ENCODE measurements around the gene RYR2.

The RYR2 gene

GRCh38 chr1:237679687-237680086, 637.7 kb downstream of the RYR2 start:
- DNase-seq: no peak

GRCh38 chr1:237681210-237681609, 639.2 kb downstream of the RYR2 start:
- no peak for DNase-seq

DNA sequence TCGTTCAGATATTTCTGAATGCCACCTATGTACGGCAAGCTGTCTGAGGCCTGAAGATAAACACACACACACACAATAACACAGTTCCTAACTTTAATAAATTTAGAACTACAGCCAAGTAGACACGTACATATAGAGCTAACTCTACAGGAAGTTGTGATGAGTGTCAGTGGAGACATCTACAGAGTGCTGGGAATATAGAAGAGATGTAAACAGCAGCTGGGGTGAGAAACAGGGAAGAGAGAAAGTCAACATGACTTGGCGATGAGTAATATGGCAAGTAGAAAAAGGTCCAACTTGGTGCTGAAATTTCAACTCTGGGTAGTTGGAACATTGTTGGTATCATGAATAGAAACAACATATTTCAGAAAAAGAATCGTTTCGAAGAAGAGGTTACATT, 642.3 kb downstream of the RYR2 start:
- no peak for DNase-seq

DNA sequence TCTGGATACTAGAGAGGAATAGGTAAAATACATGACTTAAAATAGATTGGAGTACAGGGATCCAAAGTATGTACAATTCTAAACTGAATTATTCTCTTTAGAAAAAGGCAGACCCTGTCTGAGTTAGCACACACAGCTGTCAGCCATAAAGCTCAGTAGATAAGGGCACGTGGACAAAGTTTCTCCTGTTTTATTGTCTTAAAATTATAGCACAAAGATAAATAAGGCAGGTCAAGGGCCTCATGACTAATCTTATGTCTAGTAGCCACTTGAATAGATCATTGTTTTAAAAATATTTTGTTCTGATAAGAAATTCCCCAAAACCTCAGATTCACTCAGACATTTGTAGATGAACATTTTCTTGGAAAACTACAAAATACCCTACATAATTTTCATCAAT, 643.6 kb downstream of the RYR2 start:
- DNase-seq: no peak

DNA sequence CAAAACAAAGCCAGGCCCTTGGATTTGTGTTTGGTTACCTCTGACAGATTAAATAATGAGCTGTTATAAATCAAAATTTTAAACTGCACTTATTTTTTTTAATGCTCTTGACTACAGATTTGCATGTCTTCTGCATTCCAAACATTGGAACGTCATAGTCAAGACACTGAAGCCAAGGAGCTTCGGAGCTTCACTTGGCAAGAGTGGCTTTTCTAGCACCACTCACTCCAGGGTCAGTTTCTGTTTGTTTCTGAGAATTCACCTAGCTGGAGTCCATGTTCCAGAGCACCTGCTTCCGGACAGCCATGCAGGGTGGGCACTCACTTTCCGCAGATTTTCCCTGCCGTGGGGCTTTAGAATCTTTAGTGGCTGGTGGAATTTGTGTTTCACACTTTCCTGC, 645.8 kb downstream of the RYR2 start:
- DNase-seq: no peak

DNA sequence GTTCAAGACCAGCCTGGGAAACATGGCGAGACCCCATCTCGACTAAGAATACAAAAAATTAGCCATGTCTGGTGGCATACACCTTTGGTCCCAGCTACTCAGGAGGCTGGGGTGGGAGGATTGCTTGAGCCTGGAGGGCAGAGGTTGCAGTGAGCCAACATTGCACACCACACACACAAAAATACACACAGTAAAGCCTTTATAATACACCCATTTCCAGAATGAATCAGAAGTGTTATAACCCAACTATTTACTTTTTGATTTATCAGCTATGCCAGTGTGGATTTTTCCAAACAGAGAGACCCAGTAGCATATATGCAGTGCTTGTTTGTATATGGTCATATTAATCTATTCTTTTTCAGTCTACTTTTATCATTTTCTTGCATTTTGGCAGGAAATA, 648.7 kb downstream of the RYR2 start:
- no peak for DNase-seq

DNA sequence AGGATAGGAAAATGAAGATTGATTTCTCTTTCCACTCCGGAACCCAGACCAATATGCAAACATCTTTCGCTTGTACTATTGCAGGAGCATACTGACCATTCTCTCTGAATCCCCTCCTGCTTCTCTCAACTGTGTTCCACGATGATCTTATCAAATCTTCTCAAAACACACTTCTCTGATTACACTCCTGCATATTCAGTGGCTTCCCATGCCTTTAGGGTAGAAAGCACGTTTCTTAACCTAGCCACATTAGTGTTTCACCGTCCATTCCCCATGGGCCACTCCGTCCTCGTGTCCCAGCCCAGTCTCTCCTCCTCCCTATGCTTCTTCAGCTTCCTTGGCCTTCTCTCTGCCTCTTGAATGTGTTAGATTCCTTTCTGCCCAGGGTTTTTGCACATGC, 650.3 kb downstream of the RYR2 start:
- DNase-seq: no peak

DNA sequence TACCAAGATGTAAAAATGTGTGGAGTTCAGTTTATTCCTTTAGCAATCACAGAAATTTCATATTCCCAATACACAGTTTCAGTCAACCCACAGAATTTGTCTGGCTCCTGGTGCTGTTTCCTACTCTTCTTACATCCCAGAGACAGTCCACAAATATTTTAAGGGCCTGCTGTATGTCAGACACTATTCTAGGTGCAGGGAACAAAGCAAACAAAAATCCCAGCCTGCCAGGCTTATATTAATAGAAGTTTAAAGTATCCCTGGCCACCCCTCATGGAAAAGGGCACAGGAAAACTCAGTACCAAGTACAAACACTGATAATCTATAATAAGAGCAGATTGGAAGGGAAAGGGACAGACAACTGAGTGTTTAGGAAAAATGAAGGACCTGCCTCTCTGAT, 653.9 kb downstream of the RYR2 start:
- no peak for DNase-seq

DNA sequence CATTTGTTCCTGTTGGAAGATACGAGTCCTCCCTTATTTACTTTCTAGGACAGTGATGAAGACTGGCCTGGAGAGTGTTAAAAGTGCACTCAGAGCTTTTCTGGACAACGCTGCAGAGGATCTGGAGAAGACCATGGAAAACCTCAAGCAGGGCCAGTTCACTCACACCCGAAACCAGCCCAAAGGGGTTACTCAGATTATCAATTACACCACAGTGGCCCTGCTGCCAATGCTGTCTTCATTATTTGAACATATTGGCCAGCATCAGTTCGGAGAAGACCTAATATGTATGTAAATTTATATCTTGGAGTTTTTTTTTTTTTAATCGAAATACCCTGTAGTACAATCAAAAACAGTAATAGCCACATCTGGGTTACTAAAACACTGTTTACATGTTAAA, 658.2 kb downstream of the RYR2 start:
- DNase-seq: no peak

DNA sequence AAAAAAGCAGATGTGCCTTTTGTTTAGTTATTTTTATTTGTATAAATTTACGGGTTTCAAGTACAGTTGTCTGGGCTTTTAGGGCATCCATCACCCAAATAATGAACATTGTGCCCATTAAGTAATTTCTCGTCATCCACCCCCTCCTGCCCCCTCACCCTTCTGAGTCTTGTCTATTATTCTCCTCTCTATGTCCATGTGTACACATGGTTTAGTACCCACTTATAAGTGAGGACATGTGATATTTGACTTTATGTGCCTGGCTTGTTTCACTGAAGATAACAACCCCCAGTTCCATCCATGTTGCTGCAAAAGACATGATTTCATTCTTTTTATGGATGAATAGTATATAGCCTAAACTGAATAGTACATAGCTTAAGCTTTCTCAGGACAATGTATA, 659.5 kb downstream of the RYR2 start:
- no peak for DNase-seq

GRCh38 chr1:237702161-237702560, 660.2 kb downstream of the RYR2 start:
- DNase-seq: no peak

DNA sequence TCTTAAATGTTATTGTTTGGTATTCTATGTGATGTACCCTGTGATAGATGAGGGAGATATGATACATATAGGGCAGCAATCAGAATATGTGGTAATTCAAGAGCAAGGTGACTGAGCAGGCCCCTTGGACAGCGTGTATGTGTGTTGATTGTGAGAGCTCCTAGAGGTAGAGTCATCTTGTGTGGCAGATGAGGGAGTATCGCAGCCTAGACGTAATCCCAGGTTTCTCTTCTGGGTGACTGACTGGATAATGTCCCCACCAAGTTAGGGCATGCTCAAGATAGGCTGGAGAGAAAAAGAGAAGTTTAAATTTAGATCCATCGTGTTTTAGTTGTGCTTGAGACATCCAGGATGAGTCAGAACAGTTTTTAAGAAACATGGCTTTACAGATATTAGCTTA, 663.5 kb downstream of the RYR2 start:
- DNase-seq: no peak

DNA sequence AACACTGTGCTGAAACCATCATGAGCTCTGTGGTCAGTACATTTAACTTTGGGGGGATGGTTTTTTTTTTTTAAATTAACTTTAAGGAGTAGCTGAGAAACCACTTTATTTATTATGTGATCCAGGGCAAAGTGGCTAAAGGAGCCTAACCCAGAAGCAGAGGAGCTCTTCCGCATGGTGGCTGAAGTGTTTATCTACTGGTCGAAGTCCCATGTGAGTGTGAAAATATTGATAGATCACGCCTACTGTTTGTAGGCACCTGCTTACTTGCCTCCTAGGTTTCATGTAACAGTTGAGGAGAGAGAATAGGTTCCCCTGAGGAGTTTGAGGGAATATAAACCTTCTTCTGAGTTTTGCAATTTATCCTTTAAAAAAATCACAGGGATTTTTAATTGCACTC, 667.4 kb downstream of the RYR2 start:
- no peak for DNase-seq

- DNase-seq: no peak
Observed at GRCh38 chr1:237711281-237711680, 669.3 kb downstream of the RYR2 start.

- DNase-seq: no peak
Observed at GRCh38 chr1:237712082-237712481, 670.1 kb downstream of the RYR2 start.

DNA sequence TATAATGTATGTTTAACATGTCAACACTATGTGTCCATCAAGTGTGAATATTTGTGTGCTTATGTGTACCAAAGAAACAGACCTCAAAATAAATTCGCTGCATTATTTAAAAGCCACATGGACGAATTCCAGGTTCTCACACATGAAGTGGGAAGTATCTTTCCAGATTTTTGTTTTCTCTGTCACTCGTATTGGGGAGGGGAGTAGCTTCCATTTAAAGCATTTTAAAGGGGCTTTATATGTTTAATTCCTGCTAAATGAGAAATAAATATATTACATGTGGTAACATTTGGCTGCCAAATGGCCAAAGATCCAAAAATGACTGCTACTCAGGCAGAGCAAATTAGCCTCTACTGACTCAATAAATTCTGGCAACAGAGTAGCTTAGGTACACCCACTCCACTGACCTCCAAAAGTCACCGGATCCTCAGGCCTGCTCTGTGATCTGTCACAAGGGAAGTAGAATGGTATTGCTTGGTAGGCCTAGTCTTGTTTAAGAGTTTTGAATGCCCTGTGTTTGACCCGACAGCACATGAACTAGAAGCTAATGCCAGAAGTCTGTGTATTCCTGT, 670.7 kb downstream of the RYR2 start:
- no peak for DNase-seq

DNA sequence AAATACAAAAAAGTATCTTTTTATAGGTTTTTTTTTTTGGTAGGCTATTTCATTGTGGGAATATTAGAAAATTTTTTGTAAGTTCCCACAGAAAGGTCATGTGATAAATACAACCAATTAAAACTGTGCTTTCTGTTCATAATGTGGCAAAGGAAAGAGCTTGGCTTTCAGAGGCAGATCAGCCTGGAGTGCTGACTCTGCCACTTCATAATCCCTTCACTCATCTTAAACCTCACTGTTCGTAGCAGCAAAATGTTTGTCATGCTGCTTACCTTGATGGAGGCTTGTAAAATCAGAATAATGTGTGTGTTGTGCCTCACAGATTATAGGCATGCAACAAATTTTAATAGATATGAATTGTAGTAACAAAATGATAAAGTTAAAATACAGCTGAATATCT, 671.9 kb downstream of the RYR2 start:
- DNase-seq: no peak

DNA sequence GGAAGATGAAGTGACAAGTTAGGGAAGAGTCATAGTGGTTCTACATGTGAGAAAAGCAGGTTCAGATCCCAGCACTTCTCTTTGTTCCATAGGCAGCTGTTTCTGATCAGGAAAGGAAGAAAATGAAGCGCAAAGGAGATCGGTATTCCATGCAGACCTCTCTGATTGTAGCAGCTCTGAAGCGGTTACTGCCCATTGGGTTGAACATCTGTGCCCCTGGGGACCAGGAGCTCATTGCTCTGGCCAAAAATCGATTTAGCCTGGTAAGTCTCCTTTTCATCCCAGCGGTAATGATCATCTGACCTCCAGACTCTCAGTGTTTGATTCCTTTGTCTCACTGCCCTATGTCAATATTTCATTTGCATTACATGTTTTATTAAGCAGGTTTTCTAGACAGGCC, 675.1 kb downstream of the RYR2 start:
- no peak for DNase-seq

DNA sequence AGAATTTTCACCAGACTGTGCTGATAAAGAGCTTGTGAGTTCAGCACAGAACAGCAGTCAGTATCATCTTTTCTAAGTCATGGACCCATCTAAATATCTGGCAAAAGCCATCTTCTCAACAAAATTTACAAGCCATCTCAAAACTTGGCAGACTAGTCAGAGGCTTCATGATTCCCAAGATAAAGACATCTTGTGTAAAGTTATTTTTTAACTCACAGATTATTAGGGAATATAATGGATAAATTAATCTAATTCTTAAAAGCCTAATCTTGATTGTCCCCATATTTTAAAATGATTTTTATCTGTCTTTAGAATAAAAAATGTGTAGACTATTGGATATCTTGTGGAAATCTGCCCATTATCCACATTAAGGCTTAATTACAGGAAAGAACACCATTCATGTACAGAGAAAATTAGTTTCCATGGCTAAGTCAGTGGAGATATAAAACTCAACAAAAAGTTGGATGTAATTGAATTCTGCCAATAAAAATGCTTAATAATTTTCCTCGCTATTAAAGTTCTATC, 688.9 kb downstream of the RYR2 start:
- no peak for DNase-seq

GRCh38 chr1:237732657-237733056, 690.7 kb downstream of the RYR2 start:
- no peak for DNase-seq

- DNase-seq: no peak
Observed at GRCh38 chr1:237736372-237737029, 694.5 kb downstream of the RYR2 start.

GRCh38 chr1:237737448-237737847, 695.5 kb downstream of the RYR2 start:
- no peak for DNase-seq

- DNase-seq: no peak
Observed at GRCh38 chr1:237737938-237738610, 696.1 kb downstream of the RYR2 start.

DNA sequence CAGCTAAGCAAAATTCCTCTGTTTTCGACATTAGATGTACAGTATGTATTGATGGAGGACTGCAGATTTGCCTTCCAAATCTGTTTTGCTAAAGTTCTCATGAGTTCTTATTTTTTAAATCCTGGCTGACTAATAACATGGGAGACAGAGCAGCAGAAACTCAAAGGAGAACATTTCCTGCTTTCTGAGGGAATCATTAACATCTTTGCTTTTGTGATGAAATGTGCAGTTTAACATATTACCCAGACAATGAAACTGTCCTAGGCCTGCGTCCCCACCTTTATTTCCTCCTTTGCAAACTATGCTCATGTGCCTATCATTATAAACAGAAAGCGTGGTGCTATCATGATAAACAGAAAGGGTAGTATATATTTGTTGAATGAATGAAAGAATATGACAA, 698.9 kb downstream of the RYR2 start:
- DNase-seq: no peak

Data from C1 segment of cervical spinal cord (tissue), 14 donors.